Mononuclear cell (primary cell): ENCODE data around the gene SAA1. TPM values are rescaled to one million over a fixed set of nuclear protein-coding genes. Genes with fewer than 3 reads are reported as not detected.

Experiments used
- H3K27me3 ChIP-seq: 2 replicates; pipeline ENCODE4 v1.6.0; 2011; ENCODE audit warnings: low read length, control low read depth; ENCODE audit not compliant: insufficient read depth
- H3K4me1 ChIP-seq: 2 replicates; pipeline ENCODE4 v1.5.1; 2011; ENCODE audit warnings: mild to moderate bottlenecking, low read length, control low read depth; ENCODE audit not compliant: insufficient read depth
- H3K4me3 ChIP-seq: 2 replicates; pipeline ENCODE4 v1.5.1; 2011; ENCODE audit warnings: mild to moderate bottlenecking, low read length, moderate library complexity
- H3K9me3 ChIP-seq: 2 replicates; pipeline ENCODE4 v1.5.1; 2011; ENCODE audit warnings: low read depth, mild to moderate bottlenecking, control low read depth, low read length
- total RNA-seq: library from RNA; depleted of rRNA; stranded (reverse); fragments of >200 nt; gene quantifications from one replicate; pipeline ENCODE4 v1.2.3, GENCODE V29; 2012

SAA1 gene
- total RNA-seq, 1 donor: not detected

GRCh38 chr11:18271206-18271605 is 5.1 kb downstream of the SAA1 start:
- Histone ChIP-seq H3K27me3 (no peaks in the 10 kb centered on the region), H3K4me3 (no peak overlapping the region), H3K4me1 (no peaks in the 10 kb centered on the region), H3K9me3 (no peaks in the 10 kb centered on the region)

DNA sequence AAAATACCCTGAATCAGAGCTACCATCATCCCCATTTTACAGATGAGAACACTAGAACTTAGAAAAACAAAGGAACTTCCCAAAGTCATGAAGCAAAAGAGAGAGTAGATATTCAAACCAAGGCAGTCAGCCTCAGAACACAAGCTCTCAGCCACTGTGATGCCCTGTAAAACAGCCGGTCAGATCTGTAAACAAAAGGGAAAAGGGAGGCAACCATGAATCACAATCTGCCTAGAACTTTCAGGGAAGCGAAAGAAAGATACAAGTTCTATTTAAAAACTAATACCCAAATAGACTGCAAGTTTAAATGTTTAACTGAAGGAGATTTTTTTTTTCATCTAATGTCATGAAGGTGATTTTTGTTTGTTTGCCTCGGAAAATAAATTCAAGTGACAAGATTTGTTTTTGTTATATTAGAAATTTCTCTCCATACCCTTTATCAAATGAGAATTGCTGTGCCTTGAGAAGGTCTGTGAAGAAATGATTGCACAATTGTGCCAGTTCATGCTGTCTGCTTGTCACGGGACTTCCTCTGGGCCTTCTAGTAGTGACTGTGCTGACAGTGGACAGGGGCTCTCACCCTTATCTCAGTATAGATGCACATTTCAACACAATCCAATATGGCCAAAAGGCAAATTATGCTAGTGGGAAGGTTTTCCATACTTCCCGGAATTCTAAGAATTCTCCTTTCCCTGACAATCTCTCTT is 11.7 kb downstream of the SAA1 start:
- Histone ChIP-seq H3K4me3 (no peak overlapping the region), H3K4me1 (peaks cover 55% of the 10 kb centered on the region), H3K27me3 (no peaks in the 10 kb centered on the region)

GRCh38 chr11:18280438-18281045 is 14.5 kb downstream of the SAA1 start:
- Histone ChIP-seq H3K4me3 (no peak overlapping the region), H3K4me1 (peaks cover 60% of the 10 kb centered on the region), H3K27me3 (no peaks in the 10 kb centered on the region), H3K9me3 (no peaks in the 10 kb centered on the region)

More for the DNA sequence above, 11.7 kb downstream of the SAA1 start:
- H3K9me3 ChIP-seq: no peaks in the 10 kb centered on the region

GRCh38 chr11:18282626-18283025 is 16.6 kb downstream of the SAA1 start:
- Histone ChIP-seq H3K9me3 (no peaks in the 10 kb centered on the region), H3K4me3 (no peak overlapping the region), H3K4me1 (peaks cover 48% of the 10 kb centered on the region), H3K27me3 (no peaks in the 10 kb centered on the region)

DNA sequence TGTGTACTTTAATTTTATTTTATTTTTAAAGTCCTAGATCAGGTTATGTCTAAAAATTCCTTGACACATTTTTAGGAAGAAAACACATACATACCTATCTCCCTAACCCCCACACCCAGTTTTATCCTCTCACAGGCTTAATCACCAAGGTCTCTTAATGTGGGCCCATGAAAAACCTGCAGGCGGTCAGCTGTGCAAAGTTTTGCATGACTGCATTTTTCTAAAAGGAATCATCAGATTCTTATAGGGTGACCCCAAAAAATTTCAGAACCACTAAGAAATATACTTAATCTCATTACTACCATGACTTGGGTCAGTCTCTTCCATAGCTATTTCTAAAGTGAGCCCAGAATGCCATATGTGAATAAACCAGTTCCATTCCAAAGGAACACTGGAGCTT is 19.8 kb downstream of the SAA1 start:
- H3K4me3 ChIP-seq: no peak overlapping the region
- H3K9me3 ChIP-seq: no peaks in the 10 kb centered on the region
- H3K27me3 ChIP-seq: no peaks in the 10 kb centered on the region
- H3K4me1 ChIP-seq: peaks cover 24% of the 10 kb centered on the region

- Histone ChIP-seq H3K4me1 (no peaks in the 10 kb centered on the region), H3K9me3 (no peaks in the 10 kb centered on the region), H3K27me3 (no peaks in the 10 kb centered on the region), H3K4me3 (no peak overlapping the region)
Observed at GRCh38 chr11:18288911-18289310, 22.8 kb downstream of the SAA1 start.

GRCh38 chr11:18294862-18295261 is 28.8 kb downstream of the SAA1 start:
- Histone ChIP-seq H3K4me3 (no peak overlapping the region), H3K4me1 (no peaks in the 10 kb centered on the region), H3K27me3 (no peaks in the 10 kb centered on the region), H3K9me3 (no peaks in the 10 kb centered on the region)

DNA sequence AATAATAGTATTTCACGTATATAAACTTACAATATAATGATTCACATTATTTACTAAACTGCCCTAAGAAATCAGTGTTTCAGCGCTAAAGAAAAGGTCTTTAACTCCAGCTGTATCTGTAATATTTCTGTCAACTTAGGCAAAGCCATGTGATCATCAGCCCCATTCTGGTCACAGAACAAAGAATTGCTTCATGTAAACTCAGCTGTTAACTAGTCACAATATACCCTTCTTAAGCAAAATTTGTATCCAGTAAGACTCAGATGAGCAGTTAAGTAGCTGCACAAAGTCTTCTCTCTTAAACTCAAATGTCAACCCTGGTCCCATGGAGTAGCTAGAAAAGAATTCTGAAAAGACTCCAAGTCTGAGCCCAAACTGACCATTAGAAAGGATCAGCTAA is 29.3 kb downstream of the SAA1 start:
- Histone ChIP-seq H3K9me3 (no peaks in the 10 kb centered on the region), H3K4me1 (no peaks in the 10 kb centered on the region), H3K4me3 (no peak overlapping the region), H3K27me3 (no peaks in the 10 kb centered on the region)

- Histone ChIP-seq H3K4me3 (no peak overlapping the region), H3K9me3 (no peaks in the 10 kb centered on the region), H3K4me1 (no peaks in the 10 kb centered on the region), H3K27me3 (no peaks in the 10 kb centered on the region)
Observed at GRCh38 chr11:18299721-18300120, 33.7 kb downstream of the SAA1 start.

DNA sequence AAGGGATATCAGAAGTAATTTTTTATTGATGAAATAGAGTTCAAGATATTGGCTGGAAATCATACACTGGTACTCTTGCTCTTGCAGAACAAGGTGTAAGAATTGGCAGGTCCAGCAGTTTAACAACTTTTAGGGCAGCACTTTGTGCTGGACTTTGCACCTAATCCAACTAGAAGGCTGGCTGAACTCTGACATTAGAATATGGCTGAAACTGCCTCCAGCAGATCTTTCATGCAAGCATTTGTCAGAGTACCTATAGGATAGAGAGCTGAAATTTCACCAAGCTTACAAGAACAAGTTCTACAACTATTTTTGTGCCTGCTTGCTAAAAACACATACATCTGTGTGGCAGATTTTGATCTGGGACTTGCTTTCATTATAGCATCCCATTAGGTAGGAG is 38.7 kb downstream of the SAA1 start:
- no peaks in the 10 kb centered on the region for H3K9me3 ChIP-seq
- no peaks in the 10 kb centered on the region for H3K27me3 ChIP-seq
- no peaks in the 10 kb centered on the region for H3K4me1 ChIP-seq
- H3K4me3 ChIP-seq: no peak overlapping the region

DNA sequence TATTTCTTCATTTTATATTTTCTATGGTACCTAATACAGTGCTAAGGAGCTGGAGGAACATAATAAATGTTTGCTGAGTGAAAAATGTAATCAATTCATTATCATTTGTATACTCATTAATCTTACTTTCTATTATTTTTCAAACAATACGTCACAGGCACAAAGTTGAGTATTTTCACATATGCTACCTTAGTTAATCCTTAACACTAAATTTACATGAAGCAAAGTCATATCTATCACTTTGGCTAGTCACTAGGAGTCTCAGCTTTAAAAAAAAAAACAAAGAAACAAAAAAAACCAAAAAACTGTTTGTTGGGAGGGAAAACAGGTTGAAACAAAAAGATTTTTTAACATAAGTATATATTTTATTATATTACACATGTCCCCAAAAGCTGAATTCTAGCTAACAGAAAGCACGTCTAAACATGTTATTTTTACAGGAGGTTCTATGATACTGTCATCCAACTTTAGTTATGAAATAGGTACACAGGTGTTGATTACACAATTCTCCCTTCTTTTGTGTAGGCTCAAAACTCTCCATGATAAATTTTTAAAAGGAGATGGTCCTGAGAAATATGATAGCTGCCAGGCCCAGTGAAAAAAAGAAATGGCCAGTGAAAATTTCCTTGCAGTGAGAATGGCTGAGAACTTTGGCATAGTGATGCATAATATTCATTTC is 41.5 kb downstream of the SAA1 start:
- no peak overlapping the region for H3K4me3 ChIP-seq
- no peaks in the 10 kb centered on the region for H3K9me3 ChIP-seq
- peaks cover 18% of the 10 kb centered on the region for H3K4me1 ChIP-seq
- no peaks in the 10 kb centered on the region for H3K27me3 ChIP-seq

DNA sequence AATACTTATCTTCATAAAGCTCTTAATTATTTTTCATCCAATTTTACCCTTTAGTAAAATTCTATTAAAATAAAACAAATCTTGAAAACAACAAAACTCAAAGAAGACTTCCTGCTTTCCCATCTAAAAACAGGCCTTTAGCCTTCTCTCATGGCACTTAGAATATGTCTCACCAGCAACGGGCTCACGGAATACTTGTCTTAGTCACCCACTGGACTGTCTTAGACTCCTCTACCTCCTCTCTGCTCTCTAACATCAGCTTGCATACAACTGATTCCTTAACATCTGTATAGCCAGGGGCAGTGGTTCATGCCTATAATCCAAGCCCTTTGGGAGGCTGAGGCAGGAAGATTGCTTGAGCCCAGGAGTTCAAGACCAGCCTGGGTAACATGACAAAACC is 42.2 kb downstream of the SAA1 start:
- Histone ChIP-seq H3K27me3 (no peaks in the 10 kb centered on the region), H3K4me1 (peaks cover 19% of the 10 kb centered on the region), H3K9me3 (no peaks in the 10 kb centered on the region), H3K4me3 (no peak overlapping the region)

DNA sequence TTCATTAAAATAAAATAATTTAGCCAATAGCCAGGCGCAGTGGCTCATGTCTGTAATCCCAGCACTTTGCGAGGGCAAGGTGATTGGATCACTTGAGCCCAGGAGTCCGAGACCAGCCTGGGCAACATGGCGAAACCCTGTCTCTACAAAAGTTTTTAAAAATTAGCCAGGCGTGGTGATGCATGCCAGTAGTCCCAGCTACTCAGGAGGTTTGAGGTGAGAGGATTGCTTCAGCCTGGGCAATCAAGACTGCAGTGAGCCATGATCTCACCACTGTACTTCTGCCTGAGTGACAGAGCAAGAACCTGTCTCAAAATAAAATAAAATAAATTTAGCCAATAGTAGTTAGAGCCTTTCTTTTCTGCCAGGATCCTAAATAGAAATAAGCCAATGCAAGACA is 43.6 kb downstream of the SAA1 start:
- H3K4me1 ChIP-seq: peaks cover 21% of the 10 kb centered on the region
- no peak overlapping the region for H3K4me3 ChIP-seq
- H3K27me3 ChIP-seq: no peaks in the 10 kb centered on the region
- H3K9me3 ChIP-seq: no peaks in the 10 kb centered on the region

DNA sequence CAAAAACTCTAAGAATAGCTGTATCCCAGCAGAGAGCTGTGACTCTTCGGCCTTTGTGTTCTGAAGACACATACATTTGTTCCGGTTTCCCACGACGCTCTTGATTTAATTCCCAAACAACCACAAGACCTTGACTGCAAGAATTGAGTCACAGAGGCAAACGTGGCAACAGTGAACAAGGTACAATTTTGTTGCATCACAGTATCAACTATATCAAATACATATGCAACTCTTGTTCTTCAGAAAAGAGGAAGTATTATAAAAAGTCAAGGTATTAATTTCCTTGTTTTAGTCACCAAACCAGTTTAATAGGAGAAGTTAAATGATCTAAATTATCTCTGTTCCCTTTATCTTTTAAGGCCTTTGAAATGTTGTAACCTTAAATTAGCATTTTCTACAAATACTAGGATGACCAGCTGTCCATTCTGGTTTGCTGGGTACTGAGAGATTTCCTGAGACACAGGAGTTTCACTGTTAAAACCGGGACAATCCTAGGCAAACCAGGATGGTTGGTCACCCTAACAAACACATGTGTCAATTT is 44.8 kb downstream of the SAA1 start:
- no peaks in the 10 kb centered on the region for H3K9me3 ChIP-seq
- peaks cover 27% of the 10 kb centered on the region for H3K4me1 ChIP-seq
- no peak overlapping the region for H3K4me3 ChIP-seq
- no peaks in the 10 kb centered on the region for H3K27me3 ChIP-seq

DNA sequence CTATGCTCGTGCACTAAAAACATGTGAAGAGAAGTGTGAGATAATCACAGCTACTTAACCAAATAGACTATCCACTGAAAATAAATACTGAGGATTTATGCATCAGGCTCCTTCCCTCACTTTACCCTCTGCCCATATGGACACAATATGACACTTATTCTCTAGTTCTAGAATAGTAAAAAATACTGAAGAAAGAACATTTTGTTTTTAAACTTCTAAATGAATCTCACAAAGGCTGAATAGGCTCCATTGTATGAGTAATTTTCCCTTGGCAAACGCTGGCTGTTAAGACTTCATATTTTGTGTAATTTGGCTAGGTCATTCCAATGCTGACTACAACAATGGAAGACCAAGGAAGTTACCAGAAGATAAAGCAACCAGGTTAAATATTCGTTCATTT is 45.9 kb downstream of the SAA1 start:
- Histone ChIP-seq H3K4me3 (no peak overlapping the region), H3K9me3 (no peaks in the 10 kb centered on the region), H3K27me3 (no peaks in the 10 kb centered on the region), H3K4me1 (peaks cover 27% of the 10 kb centered on the region)
